Mammary microvascular endothelial cell (primary cell): Measurements from ENCODE around the gene CREM. TPM values are rescaled to one million over a fixed set of nuclear protein-coding genes. Genes with fewer than 3 reads are reported as not detected.

Source experiments
- total RNA-seq: library from RNA; depleted of rRNA; stranded (reverse); fragments of >200 nt; gene quantifications from 2 replicates; pipeline ENCODE4 v1.2.3, GENCODE V29; 2015

The CREM gene
- 53.5 and 79.2 TPM in 2 replicates for total RNA-seq

GRCh38 chr10:35126530-35127288, at the start of gene CREM:
Gene CREM (plus strand): TSS chr10:35126846. CDS start chr10:35137836, 10,990 bp downstream.

DNA sequence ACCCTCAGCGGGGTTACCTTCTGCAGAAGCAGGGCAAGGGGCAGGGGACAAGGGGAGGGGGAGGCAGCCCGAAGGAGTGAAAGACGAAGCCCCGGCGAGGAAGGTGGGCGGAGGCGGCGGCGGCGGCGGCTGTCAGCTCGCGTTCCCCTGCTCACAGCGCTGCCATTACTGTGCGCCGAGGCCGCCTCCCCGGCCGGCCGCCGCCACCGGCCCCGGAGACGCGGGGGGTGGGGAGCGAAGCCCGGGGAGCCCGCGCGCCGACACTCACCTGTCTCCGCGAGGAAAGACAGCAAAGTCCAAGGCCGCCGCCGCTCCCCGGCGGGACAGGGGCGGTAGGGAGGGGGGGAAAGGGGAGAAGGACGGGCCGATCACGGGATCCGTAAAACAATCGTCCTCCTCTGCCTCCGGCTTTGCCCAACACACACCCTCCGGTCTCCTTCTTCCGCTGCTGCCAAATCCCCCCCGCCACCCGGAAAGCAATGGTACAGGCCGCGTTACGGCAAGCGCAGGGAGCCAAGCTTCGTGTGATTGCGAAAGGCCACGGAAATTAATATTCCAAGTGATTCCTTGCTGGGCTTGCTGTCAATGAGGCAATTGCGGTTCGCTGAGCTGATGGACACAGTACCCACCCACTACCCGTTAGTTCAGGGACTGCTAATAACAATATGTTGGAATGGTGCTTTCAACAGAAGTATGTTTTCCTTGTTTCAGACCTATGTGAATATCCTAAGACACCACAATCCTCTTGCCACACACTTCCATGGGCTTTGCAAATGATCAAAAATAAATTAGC, 36.3 kb upstream of the CREM start, which contains the start of gene CUL2:
CUL2 (minus strand) TSS at position 180 of the 793 bp plus-strand sequence. CDS start 19,024 bp downstream, outside the sequence.

Other genes starting within 250 kb of the CREM start
- 32.8 and 34.3 TPM in 2 replicates for gene CUL2, start 36.5 kb upstream of the CREM start, total RNA-seq
- gene CCNY, start 209.7 kb downstream of the CREM start, total RNA-seq: 50.8 and 73.6 TPM in 2 replicates